Heart left ventricle (tissue), 13 donors: ENCODE measurements around the gene TBX4.

ENCODE experiments used
- CTCF ChIP-seq, 12 donors: fragments of 200-600 bp; sonication (generic) in 4 of 12; IDR thresholded peaks; one replicate each; pipeline versions ENCODE4 v1.5.0 to v1.8.0; 2018 to 2022; ENCODE audit warnings: antibody characterized with exemption in 12 of 12, mild to moderate bottlenecking in 5 of 12
- POLR2A ChIP-seq, 2 donors: fragments of 450-650 bp; IDR thresholded peaks; one replicate each; pipeline ENCODE4 v1.6.1; 2017; ENCODE audit warnings: antibody characterized with exemption in 2 of 2, mild to moderate bottlenecking in 2 of 2, moderate library complexity in 2 of 2
- donor health status: ischemic (EF 13 %, LVEDD 7.1; RV severe dilation, severe dysfunction).
- donor health status: DM: no; HTN: yes; CAD: no.
- donor health status: DM: no; HTN: no; CAD: no.
- donor health status: ischemic (EF 25% LVEDD 6.9; RV normal size, moderate dysfunction).
- donor health status: ischemic (EF 25% LVEDD 5.7; RV mildly dilated, moderate dysfunction).
- donor health status: ischemic (EF 35%, LVEDD 5.7; RV mildly dilated, moderate dysfunction).
- donor health status: nonischemic (EF 11% LVEDD 7.7; RV severe dilation, severe dysfunction).
- donor health status: DM: yes; HTN: yes; CAD: no.
- donor health status: PGD.
- donor health status: ischemic (EF 29% LVEDD 5.4; RV normal size, mild dysfunction).
- donor health status: nonischemic (EF 23%, LVEDD 6.1; RV moderate dilation, normal function).

- TF ChIP-seq CTCF (IDR thresholded peaks at IDR 0.05) = no peak
- no peak for TF ChIP-seq POLR2A (IDR thresholded peaks at IDR 0.05)
Observed at GRCh38 chr17:61470530-61471136, 18.4 kb downstream of the TBX4 start.
